ENCODE measurements around the gene OBSL1. TPM values are rescaled to one million over a fixed set of nuclear protein-coding genes. Genes with fewer than 3 reads are reported as not detected.

OBSL1 gene
- total and polyA plus RNA-seq, 2 of the 4 experiments (the other 2 are of a cell fraction), result 21.5 to 51.2 TPM

DNA sequence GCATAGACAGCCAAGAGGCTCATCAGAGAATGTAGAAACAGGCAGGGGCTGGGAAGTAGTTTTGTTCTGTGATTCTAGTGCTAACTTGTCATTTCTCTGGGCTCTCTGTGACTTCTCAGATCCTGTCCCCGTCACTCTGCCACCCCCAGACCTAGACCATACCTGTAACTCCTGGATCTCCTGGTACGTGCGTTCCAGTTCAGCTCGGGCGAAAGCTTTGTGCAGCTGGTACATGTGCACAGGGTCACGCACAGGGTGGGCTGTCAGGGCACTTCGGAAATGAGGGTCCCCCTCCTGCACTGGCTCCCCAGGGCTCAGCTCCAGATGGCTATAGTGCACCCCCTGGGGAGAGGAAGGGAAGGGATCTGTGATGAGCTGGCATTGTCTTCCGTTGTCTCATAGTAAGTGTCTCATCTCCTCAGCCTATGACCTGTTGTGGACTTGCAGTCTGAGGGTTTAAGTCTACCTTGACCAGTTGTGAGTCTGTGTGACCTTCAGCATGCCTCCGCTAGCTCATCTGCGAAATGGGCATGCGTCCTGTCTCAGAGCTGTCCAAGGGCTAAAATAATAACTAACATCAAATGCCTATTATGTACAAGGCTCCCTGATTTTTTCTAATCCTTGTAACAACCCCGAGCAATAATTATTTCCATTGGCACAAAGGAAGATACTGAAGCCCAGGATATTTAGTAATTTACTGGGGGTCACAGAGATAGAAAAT is 30.4 kb downstream of the OBSL1 start:
- peaks cover 28% of the 10 kb centered on the region for H4K20me1 ChIP-seq (ENCODE audit: insufficient read depth, low read length)
- H2BK5ac ChIP-seq (ENCODE audit: low read depth, low read length, poor library complexity, severe bottlenecking), result no peak overlapping the region
- H3K9me1 ChIP-seq (ENCODE audit: insufficient read depth, low read length), result peaks cover 2% of the 10 kb centered on the region; the same call in 1 of the 2 replicates
- no peak overlapping the region for H2AFZ ChIP-seq (replicated peaks; ENCODE audit: low read length, poor library complexity)
- no peak overlapping the region for H4K5ac ChIP-seq (ENCODE audit: low read depth, low read length)
- H3K14ac ChIP-seq (replicated peaks; ENCODE audit: low read depth, low read length), result no peak overlapping the region
- no peak overlapping the region; the same call in 1 of the 2 replicates for H2AK5ac ChIP-seq (ENCODE audit: low read depth, low read length)
- H2BK20ac ChIP-seq (ENCODE audit: low read depth, low read length), result no peak overlapping the region
- no peak overlapping the region for H3K27ac ChIP-seq (ENCODE audit: insufficient read depth, low read length)
- DNase-seq (no peak), ATAC-seq (ENCODE audit: low read depth) (no peak)
- no peaks in the 10 kb centered on the region for H3K9me3 ChIP-seq (ENCODE audit: control insufficient read depth, insufficient read depth, low read length)
- H2BK120ac ChIP-seq (ENCODE audit: low read depth, low read length), result no peak overlapping the region
- WGBS, 2 experiments (ENCODE audit: extremely low coverage in 2 of 2, insufficient read length in 1 of 2), result no CpG with 5 or more reads among the region's 12 CpGs
- H3K18ac ChIP-seq (ENCODE audit: low read depth, low read length), result no peak overlapping the region
- H4K91ac ChIP-seq (ENCODE audit: insufficient read depth, low read depth, low read length), result no peak overlapping the region
- in situ Hi-C loops (cut with MboI; ENCODE audit: low sequenced_read_pairs), result no loop called here
- no peak overlapping the region for H3K4me3 ChIP-seq (ENCODE audit: insufficient read depth, low read depth, low read length)
- intact Hi-C loops (cut with micrococcal nuclease), result loop anchor here (1.0 kb wide), 2 partner anchors 101 to 148 kb away; no protein-coding TSS in a partner anchor
- H3K56ac ChIP-seq (ENCODE audit: extremely low read depth, insufficient read depth, low read length), result no peak overlapping the region
- H2AK9ac ChIP-seq (replicated peaks; ENCODE audit: low read depth, low read length, poor library complexity), result no peak overlapping the region
- H3K79me1 ChIP-seq (ENCODE audit: low read depth in 1 of 2, low read length in 2 of 2), result peaks cover 6 to 38% of the 10 kb centered on the region in 2 experiments; a peak in 3 of 4 replicates
- no peak overlapping the region for H3K9ac ChIP-seq (ENCODE audit: low read depth, low read length)
- H4K8ac ChIP-seq (ENCODE audit: low read depth in 2 of 2, low read length in 2 of 2), result no peak overlapping the region
- H3K4ac ChIP-seq (ENCODE audit: low read depth, low read length), result no peak overlapping the region
- H3K4me2 ChIP-seq (ENCODE audit: low read depth, low read length), result no peak overlapping the region
- BruUV-seq (replicated peaks), result no TSS peak
- TF ChIP-seq USF2 (IDR thresholded peaks at IDR 0.05; ENCODE audit: low read depth, low read length) (no peak), BHLHE40 (IDR thresholded peaks at IDR 0.05; ENCODE audit: low read depth, low read length) (no peak)
- no peak overlapping the region for H3K23ac ChIP-seq (ENCODE audit: low read depth, low read length)
- no peak overlapping the region; the same call in 2 of the 3 replicates for H2BK15ac ChIP-seq (ENCODE audit: low read depth, low read length)
- peaks cover 24% of the 10 kb centered on the region for H3K4me1 ChIP-seq (ENCODE audit: control insufficient read depth, insufficient read depth, low read length)
- H3K36me3 ChIP-seq (ENCODE audit: control insufficient read depth, insufficient read depth, low read length), result peaks cover 26% of the 10 kb centered on the region
- ChIA-PET CTCF (interaction anchor here (0.6 to 1.4 kb wide), 6 partner anchors 9 to 148 kb away, joined by 3 to 5 read pairs (median 4); no protein-coding TSS in a partner anchor), POLR2A (ENCODE audit: unreplicated experiment) (no interaction called here)
- dilution Hi-C loops (cut with HindIII; ENCODE audit: low sequenced_read_pairs, unreplicated experiment), result no loop called here
- H3K27me3 ChIP-seq (ENCODE audit: control insufficient read depth, insufficient read depth, low read length), result no peaks in the 10 kb centered on the region
